ENCODE measurements around the gene ADAMTS5.

ADAMTS5 gene

DNA sequence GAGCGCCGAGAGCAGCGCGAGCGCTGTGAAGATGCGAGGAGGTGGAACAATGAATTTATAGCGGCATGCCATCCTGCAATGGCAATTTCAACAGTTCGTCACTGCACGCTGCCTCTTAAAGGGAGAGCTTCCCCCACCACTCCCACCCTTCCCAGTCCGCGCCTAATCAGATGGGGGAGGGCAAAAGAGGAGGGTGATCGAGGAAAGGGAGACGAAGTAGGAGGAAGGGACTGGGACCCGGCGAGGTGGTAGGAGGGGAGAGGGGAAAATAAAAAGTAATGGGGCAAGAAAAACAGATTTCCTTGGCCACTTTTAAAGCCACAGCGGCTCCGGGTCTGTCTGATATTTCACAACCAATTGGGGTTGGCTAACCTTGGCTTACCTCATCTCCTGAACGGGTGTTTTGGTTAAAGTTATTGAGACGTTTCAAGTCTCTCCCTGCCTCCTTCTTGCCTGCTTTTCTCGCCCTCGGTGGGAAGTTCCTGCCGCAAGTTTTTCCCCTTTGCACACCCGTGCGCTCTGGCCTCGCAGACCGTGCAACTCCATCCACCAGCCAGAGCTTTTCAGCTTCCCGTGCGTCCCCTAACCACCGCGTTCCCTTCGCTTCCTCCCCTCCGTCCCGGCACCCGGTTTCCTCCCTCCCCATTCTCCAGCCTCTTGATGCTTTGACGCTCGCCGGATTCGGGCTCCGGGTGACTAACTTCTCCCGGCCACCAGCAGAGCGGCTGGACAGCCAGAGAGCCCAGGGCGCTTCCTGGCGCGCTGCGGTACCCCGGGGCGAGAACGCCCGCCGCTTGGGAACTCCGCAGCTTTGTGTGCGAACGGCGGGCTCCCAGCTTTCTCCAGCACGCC is at the start of gene ADAMTS5:
ADAMTS5 (minus strand) TSS at position 27 of the 852 bp plus-strand sequence. CDS start 697 bp downstream, outside the sequence.
- Mint-ChIP-seq H3K4me3 (peak within 1 kb of the TSS; percentile 93 to 96 (median 93)), H3K36me3 (ENCODE audit: low read depth) (peaks cover 11% of the 10 kb centered on the region), H3K9me3 (no peaks in the 10 kb centered on the region), H3K4me1 (peaks cover 32% of the 10 kb centered on the region), H3K27ac (peak within 1 kb of the TSS; percentile 90 to 98 (median 96)), H3K27me3 (ENCODE audit: low read depth) (peaks cover 25% of the 10 kb centered on the region)
- no peak for TF ChIP-seq CTCF (IDR thresholded peaks at IDR 0.05; ENCODE audit: unreplicated experiment in 3 of 3)

- Mint-ChIP-seq H3K4me3 (no peak overlapping the region), H3K9me3 (no peaks in the 10 kb centered on the region), H3K4me1 (no peaks in the 10 kb centered on the region), H3K27ac (no peak overlapping the region), H3K36me3 (ENCODE audit: low read depth) (no peaks in the 10 kb centered on the region), H3K27me3 (ENCODE audit: low read depth) (no peaks in the 10 kb centered on the region)
- TF ChIP-seq CTCF (IDR thresholded peaks at IDR 0.05; ENCODE audit: unreplicated experiment in 3 of 3): no peak
These were observed 34.6 kb upstream of the ADAMTS5 start for GRCh38 chr21:27001526-27001925.

GRCh38 chr21:26983576-26983975 is 16.7 kb upstream of the ADAMTS5 start:
- Mint-ChIP-seq H3K27ac (no peak overlapping the region), H3K4me1 (no peaks in the 10 kb centered on the region), H3K36me3 (ENCODE audit: low read depth) (no peaks in the 10 kb centered on the region), H3K27me3 (ENCODE audit: low read depth) (no peaks in the 10 kb centered on the region), H3K4me3 (no peak overlapping the region), H3K9me3 (peaks cover 33% of the 10 kb centered on the region)
- no peak for TF ChIP-seq CTCF (IDR thresholded peaks at IDR 0.05; ENCODE audit: unreplicated experiment in 3 of 3)

DNA sequence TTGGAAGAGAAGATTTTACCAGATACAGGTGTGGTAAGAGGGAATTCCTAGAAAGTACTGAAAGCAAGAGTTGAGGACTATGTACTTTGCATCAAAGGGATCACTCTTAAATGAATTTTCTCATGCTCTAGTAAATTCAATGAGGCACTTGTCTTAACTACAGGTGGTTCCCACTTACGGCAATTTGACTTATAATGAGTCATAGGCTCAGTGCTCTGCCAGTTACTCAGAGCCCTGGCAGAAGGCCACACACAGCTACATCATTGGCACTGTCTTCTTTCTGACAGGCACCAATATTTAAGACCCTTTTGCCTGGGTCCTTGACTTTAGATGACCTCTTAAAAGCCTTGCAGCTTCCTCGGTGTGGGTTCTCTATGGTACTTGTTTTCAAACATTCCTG is 15.9 kb upstream of the ADAMTS5 start:
- Mint-ChIP-seq H3K9me3 (peaks cover 28% of the 10 kb centered on the region), H3K27ac (no peak overlapping the region), H3K27me3 (ENCODE audit: low read depth) (no peaks in the 10 kb centered on the region), H3K4me1 (no peaks in the 10 kb centered on the region), H3K36me3 (ENCODE audit: low read depth) (no peaks in the 10 kb centered on the region), H3K4me3 (no peak overlapping the region)
- TF ChIP-seq CTCF (IDR thresholded peaks at IDR 0.05; ENCODE audit: unreplicated experiment in 3 of 3): no peak

DNA sequence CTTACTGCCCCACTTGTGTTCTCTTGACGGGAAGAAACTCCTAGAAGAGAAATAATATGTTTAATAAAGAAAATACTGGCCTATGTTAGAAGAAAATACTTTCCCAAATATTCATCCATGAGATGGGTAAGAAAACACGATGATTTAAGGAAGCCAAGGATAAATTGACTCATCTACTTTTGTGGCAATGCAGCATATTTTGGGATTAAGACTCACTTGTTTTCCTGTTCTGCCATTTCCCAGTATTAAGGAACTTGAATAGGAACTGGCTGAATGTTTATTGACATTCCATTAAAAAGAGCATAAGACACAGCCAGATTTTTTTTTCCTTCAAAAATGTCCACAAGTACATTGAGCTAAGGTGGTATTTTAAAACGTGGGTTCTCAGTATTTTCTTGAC is 10.9 kb upstream of the ADAMTS5 start:
- Mint-ChIP-seq H3K27ac (no peak overlapping the region), H3K9me3 (peaks cover 14% of the 10 kb centered on the region), H3K4me3 (no peak overlapping the region), H3K27me3 (ENCODE audit: low read depth) (no peaks in the 10 kb centered on the region), H3K36me3 (ENCODE audit: low read depth) (no peaks in the 10 kb centered on the region), H3K4me1 (peaks cover 10% of the 10 kb centered on the region)
- no peak for TF ChIP-seq CTCF (IDR thresholded peaks at IDR 0.05; ENCODE audit: unreplicated experiment in 3 of 3)

GRCh38 chr21:26973226-26973625 is 6.3 kb upstream of the ADAMTS5 start:
- H3K4me3 Mint-ChIP-seq: peak overlapping the region in 1 of 3 experiments; percentile 3
- peaks cover 21% of the 10 kb centered on the region for H3K4me1 Mint-ChIP-seq
- H3K9me3 Mint-ChIP-seq: peaks cover 3% of the 10 kb centered on the region
- peak overlapping the region in 2 of 3 experiments; percentile 14 to 38 for H3K27ac Mint-ChIP-seq
- H3K36me3 Mint-ChIP-seq (ENCODE audit: low read depth): no peaks in the 10 kb centered on the region
- no peak for TF ChIP-seq CTCF (IDR thresholded peaks at IDR 0.05; ENCODE audit: unreplicated experiment in 3 of 3)
- H3K27me3 Mint-ChIP-seq (ENCODE audit: low read depth): peaks cover 7% of the 10 kb centered on the region

All from nephron (organoid).